CD4-positive, alpha-beta T cell treated with Interferon gamma for 1 hour (primary cell): ENCODE data around the gene OR5K1.

ENCODE experiments used
- DNase-seq: peaks from one replicate; pipeline ENCODE4 v3.0.0-alpha.2; 2020

OR5K1 gene

GRCh38 chr3:98462901-98463300 lies at the start of gene OR5K1:
Gene OR5K1, plus strand, starts transcription at chr3:98463201. Its CDS starts 6,376 bp downstream, at chr3:98469577.
- no peak for DNase-seq

DNA sequence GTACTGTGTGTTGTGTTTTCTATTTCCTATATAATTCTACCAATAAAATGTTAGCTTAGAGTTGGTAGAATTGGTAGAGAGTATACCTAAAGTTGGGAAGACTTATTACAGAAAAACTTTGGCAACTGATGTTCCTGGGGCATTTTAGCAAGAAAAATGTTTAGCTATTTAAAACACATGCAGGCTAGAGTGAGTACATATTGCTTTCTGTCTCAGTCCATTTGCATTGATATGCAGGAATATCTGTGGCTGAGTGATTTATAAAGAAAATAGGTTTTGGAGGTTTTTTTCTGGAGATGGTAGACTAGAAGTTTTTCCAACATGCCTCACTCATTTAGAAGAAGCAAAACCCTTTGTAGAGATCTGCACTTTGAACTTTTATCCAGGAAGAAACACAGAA lies 30.4 kb upstream of the OR5K1 start:
- no peak for DNase-seq

GRCh38 chr3:98433764-98434163 lies 29.2 kb upstream of the OR5K1 start:
- DNase-seq: no peak

GRCh38 chr3:98434412-98434811 lies 28.6 kb upstream of the OR5K1 start:
- DNase-seq: no peak

- no peak for DNase-seq
These were observed 22.7 kb upstream of the OR5K1 start for GRCh38 chr3:98440283-98440682.

GRCh38 chr3:98445949-98446406 lies 17.0 kb upstream of the OR5K1 start:
- DNase-seq: no peak

DNA sequence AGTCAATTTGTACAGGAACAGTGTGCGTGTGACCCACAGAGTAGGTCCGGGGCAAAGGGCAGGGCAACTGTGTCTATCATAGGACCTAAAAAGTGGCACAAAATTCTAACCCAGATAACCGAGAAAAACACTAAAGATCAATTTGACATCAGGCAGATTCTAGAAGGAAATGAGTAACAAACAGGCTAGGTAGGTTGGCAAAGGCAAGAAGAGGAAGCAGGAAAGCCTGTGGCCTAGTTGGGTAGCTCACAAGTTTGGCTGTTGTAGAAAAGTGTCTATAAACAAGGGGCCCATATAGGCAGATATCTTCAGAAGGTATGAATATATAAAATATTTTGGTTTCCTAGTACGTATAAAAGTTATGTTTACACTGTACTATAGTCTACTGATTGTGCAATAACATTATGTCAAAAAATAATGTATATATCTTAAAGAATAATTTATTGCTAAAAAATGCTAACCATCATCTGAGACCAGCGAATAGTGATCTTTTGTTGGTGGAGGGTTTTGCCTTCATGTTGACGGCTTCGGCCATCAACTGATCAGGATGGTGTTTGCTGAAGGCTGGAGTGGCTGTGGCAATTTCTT lies 13.3 kb upstream of the OR5K1 start:
- no peak for DNase-seq

DNA sequence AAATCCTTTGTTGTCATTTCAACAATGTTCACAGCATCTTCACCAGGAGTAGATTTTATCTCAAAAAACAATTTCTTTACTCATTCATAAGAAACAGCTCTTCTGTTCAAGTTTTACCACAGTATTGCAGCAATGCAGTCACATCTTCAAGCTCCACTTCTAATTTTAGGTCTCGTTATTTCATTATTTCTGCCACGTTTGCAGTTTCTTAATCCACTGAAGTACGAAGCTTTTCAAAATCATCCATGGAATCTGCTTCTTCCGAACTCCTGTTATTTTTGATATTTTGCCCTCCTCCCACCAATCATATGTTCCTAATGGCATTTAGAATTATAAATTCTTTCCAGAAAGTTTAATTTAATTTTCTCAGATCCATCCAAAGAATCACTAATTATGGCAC lies 12.6 kb upstream of the OR5K1 start:
- DNase-seq: no peak

- DNase-seq: no peak
These were observed 9.2 kb upstream of the OR5K1 start for GRCh38 chr3:98453827-98454226.

DNA sequence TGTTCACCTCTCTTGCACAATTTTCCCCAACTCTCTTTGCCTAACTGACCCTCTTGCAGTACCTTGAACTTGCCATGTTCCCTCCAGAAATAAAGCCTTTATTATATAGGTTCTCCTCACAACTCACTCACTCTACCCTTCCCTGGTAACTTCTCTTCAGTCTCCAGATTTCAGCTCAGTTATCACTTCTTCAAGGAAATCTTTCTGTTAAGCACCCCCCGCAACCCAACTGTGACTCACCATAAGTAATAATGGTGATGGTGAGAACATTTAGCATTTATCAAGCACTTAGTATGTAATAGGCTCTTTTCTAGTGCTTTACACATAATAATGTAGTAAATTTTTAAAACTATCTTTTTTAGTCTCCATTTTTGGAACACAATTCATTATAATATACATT lies 8.1 kb upstream of the OR5K1 start:
- no peak for DNase-seq

- no peak for DNase-seq
These were observed 5.5 kb upstream of the OR5K1 start for GRCh38 chr3:98457543-98457942.

GRCh38 chr3:98460220-98460619 lies 2.8 kb upstream of the OR5K1 start:
- DNase-seq: no peak

GRCh38 chr3:98482717-98483482 lies 19.9 kb downstream of the OR5K1 start:
- DNase-seq: no peak

- no peak for DNase-seq
These were observed 20.6 kb downstream of the OR5K1 start for GRCh38 chr3:98483626-98484025.

GRCh38 chr3:98497381-98497780 lies 34.4 kb downstream of the OR5K1 start, which contains the start of gene OR5K2:
Gene OR5K2, plus strand, starts transcription at chr3:98497681. Its CDS starts 0 bp downstream, at chr3:98497681.
- DNase-seq: no peak

DNA sequence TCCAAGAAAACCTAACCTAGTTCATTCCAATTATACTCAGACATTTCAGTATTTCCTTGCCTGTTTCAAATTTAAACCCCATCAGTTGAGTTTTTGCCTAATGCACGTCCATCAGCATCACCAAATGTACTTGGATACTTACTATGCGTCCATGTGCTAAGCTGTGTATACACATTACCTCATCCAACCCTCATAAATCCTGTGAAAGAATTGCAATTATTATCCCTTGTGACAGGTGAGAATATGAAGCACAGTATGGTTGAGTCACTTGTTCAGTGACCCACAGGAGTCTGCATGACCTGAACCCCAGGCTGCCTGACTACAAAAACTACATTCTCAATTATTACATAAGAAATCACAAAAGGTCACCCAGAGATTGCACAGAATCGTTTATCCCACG lies 37.0 kb downstream of the OR5K1 start:
- DNase-seq: no peak

DNA sequence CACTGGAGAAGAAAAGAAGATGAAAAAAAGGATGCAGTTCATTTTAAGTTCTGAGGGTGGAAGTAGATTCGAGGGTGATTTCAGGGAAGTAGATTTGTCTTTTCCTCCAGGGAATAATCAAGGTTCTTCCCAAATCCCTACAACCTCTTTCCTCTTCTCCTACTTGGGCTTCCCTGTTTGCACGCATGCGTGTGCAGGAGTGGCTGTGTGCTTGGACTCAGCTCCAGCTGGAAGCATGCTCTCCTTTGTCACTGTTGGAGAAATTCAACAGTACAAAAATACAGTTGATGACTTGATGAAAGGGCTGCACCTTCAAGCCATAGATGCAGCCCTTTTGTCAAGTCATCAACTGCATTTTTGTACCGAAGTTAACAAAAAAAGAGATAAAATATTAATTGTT lies 38.3 kb downstream of the OR5K1 start:
- no peak for DNase-seq

DNA sequence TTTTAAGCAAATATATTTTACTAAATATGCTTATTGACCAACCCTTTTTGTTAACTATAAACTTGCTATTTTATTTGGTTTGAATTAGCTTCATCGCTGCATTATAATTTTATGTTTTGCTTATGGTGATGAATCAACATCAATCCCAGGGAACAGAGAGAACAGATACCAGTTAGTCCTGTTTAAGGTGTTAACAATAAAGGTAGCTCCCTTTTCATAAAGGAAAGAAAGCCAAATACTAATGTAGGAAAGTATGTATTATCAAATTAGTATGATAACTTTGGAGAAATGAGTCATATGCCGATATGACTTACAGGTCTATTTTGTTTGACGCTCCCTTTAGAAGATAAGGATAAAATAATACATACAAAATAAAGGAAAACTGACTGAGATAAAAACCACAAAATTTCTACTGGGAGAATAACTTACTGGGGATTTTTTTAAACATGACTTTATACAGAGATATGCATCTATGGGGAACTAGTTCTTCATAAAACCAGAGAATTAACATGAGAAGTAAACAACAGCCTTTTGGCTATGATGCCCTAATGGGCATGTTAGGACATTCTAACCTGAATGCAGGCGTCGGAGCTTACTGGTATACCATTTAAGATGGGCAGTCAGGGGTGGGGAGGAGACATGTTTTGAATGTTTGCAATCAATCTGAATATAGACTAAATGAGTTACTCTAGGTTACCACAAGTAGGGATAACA lies 39.0 kb downstream of the OR5K1 start:
- DNase-seq: no peak

DNA sequence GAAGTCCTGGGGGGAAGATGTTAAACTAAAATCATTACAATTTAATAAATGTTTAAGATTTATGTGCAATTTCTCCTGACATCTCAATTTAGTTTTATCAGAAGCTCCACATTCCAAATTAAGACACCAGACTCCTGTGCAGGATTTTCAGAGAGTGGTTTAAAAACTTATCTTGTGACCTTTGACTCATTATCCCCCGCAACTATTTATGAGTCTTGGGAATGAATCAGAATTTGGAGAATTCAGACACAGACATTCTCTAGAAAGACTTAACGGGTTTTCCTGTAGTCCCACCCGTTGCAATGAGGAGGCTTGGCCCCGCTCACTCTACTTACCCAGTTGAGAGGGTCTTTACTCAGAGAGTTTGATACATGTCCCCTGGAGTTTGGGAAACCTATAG lies 41.5 kb downstream of the OR5K1 start:
- DNase-seq: no peak

GRCh38 chr3:98508582-98508981 lies 45.6 kb downstream of the OR5K1 start:
- no peak for DNase-seq

DNA sequence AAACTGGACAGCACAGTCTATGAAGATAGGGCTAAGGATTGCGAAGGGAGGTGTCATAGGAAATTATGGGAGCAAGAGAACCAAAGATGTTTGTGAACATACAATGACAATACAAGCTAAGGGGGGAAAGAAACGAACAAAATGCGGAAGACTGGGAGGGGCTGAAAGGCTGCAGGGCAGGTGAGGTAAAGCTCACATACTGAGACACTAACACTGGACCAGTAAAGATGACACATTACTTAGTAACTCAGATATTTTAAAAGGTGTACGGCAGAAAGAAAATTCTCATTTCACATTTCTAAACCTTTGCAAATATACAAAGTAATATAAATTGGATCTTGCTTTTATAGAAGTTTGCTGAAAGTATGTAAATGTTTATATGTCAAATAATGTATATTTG lies 49.6 kb downstream of the OR5K1 start:
- DNase-seq: no peak

DNA sequence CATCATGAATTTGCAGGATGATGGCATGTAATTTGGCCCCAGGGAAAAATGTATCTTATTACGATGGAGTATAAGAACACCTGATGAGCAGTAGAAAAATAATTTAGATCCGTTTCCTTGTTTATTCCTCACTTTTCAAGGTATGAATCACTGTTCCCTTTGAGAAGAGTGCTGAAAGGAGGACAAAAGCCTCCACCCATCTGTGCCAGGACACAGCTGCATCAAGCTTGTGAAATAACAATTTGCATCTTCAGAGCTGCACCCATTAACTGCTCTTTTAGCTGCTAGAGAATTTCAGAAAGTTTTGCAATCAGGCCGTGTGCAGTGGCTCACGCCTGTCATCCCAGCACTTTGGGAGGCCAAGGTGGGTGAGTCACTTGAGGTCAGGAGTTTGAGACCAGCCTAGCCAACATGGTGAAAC lies 50.1 kb downstream of the OR5K1 start:
- DNase-seq: peak; percentile 4

GRCh38 chr3:98513736-98514135 lies 50.7 kb downstream of the OR5K1 start:
- no peak for DNase-seq

DNA sequence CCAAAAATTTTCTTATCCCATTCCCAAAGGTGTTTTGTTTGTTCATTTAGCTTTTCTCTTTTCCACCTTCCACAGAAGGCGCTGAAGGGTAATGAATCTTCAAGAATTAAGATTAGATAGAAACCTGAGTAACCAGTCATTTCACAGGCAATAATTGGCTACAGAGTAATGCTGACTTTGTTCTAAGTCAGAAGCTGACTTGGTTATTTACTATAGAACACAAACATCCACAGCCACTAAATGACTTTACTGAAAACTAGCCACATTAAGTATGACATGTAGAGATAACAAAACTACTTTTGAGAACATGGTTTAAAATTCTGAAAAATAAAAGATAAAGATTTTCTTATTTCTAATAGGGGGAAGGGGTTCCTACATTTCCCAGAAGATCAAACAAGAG lies 51.9 kb downstream of the OR5K1 start:
- no peak for DNase-seq
